HUES6 (cell line): ENCODE measurements around the gene SAT2.
A peak's percentile ranks its signal among the peaks of the same experiment; 100 is the strongest.
"Not testable (repeated sequence)": the region's sequence is repeated elsewhere in the genome, so short reads cannot be mapped to it uniquely, and the experiment has no call there.

ENCODE experiments used
- H3K27ac ChIP-seq: 2 replicates; pipeline ENCODE4 v1.7.0; 2013; ENCODE audit warnings: low read depth, mild to moderate bottlenecking, low read length, inconsistent platforms
- H3K27me3 ChIP-seq: 2 replicates; pipeline ENCODE4 v1.6.1; 2013; ENCODE audit warnings: low read length; ENCODE audit not compliant: control insufficient read depth, insufficient read depth
- H3K36me3 ChIP-seq: 2 replicates; pipeline ENCODE4 v1.6.1; 2013; ENCODE audit warnings: low read length; ENCODE audit not compliant: control insufficient read depth, insufficient read depth
- H3K4me1 ChIP-seq: 2 replicates; pipeline ENCODE4 v1.6.1; 2013; ENCODE audit warnings: low read length; ENCODE audit not compliant: control insufficient read depth, insufficient read depth
- H3K4me3 ChIP-seq: 2 replicates; pipeline ENCODE4 v1.5.1; 2013; ENCODE audit warnings: low read depth, low read length
- H3K9ac ChIP-seq: one replicate; pipeline ENCODE4 v1.6.1; 2013; ENCODE audit warnings: mild to moderate bottlenecking, low read length
- H3K9me3 ChIP-seq: 2 replicates; pipeline ENCODE4 v1.6.1; 2013; ENCODE audit warnings: low read depth, low read length; ENCODE audit not compliant: control insufficient read depth, insufficient read depth

Gene SAT2

GRCh38 chr17:7632492-7632894 is 4.9 kb upstream of the SAT2 start:
- Histone ChIP-seq H3K4me1 (peaks cover 21% of the 10 kb centered on the region), H3K27ac (no peak overlapping the region), H3K36me3 (no peaks in the 10 kb centered on the region), H3K9ac (no peak overlapping the region), H3K9me3 (no peaks in the 10 kb centered on the region), H3K4me3 (no peak overlapping the region), H3K27me3 (no peaks in the 10 kb centered on the region)

GRCh38 chr17:7631398-7632380 is 4.1 kb upstream of the SAT2 start:
- Histone ChIP-seq H3K9ac (no peak overlapping the region), H3K4me3 (no peak overlapping the region), H3K36me3 (no peaks in the 10 kb centered on the region), H3K27ac (no peak overlapping the region), H3K4me1 (peaks cover 21% of the 10 kb centered on the region), H3K9me3 (no peaks in the 10 kb centered on the region), H3K27me3 (no peaks in the 10 kb centered on the region)

- Histone ChIP-seq H3K36me3 (peaks cover 6% of the 10 kb centered on the region), H3K4me1 (peaks cover 9% of the 10 kb centered on the region; the same call in 1 of the 2 replicates), H3K27ac (no peak within 1 kb of the TSS), H3K9ac (no peak within 1 kb of the TSS), H3K27me3 (no peaks in the 10 kb centered on the region), H3K9me3 (no peaks in the 10 kb centered on the region), H3K4me3 (no peak within 1 kb of the TSS)
Measured at GRCh38 chr17:7629939-7630571, 2.4 kb upstream of the SAT2 start, which contains the start of gene SHBG. SHBG (plus strand) TSS chr17:7630135; CDS start chr17:7630173, 38 bp downstream.

GRCh38 chr17:7626956-7627249 is 718 bp downstream of the SAT2 start:
- Histone ChIP-seq H3K9ac (peak overlapping the region; percentile 93), H3K4me3 (peak overlapping the region; percentile 91), H3K9me3 (no peaks in the 10 kb centered on the region), H3K4me1 (no peaks in the 10 kb centered on the region), H3K36me3 (peaks cover 6% of the 10 kb centered on the region), H3K27ac (peak overlapping the region; percentile 87), H3K27me3 (no peaks in the 10 kb centered on the region)

- H3K9me3 ChIP-seq: no peaks in the 10 kb centered on the region
- no peaks in the 10 kb centered on the region for H3K4me1 ChIP-seq
- no peak overlapping the region for H3K9ac ChIP-seq
- H3K4me3 ChIP-seq: peak overlapping the region; percentile 91
- H3K27ac ChIP-seq: no peak overlapping the region
- H3K27me3 ChIP-seq: no peaks in the 10 kb centered on the region
- H3K36me3 ChIP-seq: peaks cover 6% of the 10 kb centered on the region
Measured at GRCh38 chr17:7626307-7626706, 1.3 kb downstream of the SAT2 start.

GRCh38 chr17:7625749-7626148 is 1.9 kb downstream of the SAT2 start:
- H3K27ac ChIP-seq, H3K9ac ChIP-seq, H3K4me3 ChIP-seq, H3K27me3 ChIP-seq, H3K36me3 ChIP-seq, H3K9me3 ChIP-seq, H3K4me1 ChIP-seq: not testable (repeated sequence)

GRCh38 chr17:7623661-7624060 is 4.0 kb downstream of the SAT2 start:
- no peak overlapping the region for H3K27ac ChIP-seq
- H3K9me3 ChIP-seq: no peaks in the 10 kb centered on the region
- peaks cover 6% of the 10 kb centered on the region for H3K36me3 ChIP-seq
- H3K4me1 ChIP-seq: no peaks in the 10 kb centered on the region
- no peaks in the 10 kb centered on the region for H3K27me3 ChIP-seq
- H3K4me3 ChIP-seq: no peak overlapping the region
- no peak overlapping the region for H3K9ac ChIP-seq

GRCh38 chr17:7620835-7621234 is 6.8 kb downstream of the SAT2 start:
- peaks cover under 1% of the 10 kb centered on the region; the same call in 1 of the 2 replicates for H3K36me3 ChIP-seq
- no peaks in the 10 kb centered on the region for H3K9me3 ChIP-seq
- H3K4me3 ChIP-seq: no peak overlapping the region
- no peaks in the 10 kb centered on the region for H3K27me3 ChIP-seq
- H3K4me1 ChIP-seq: no peaks in the 10 kb centered on the region
- no peak overlapping the region for H3K9ac ChIP-seq
- no peak overlapping the region for H3K27ac ChIP-seq

- no peaks in the 10 kb centered on the region for H3K9me3 ChIP-seq
- no peak overlapping the region for H3K27ac ChIP-seq
- peaks cover under 1% of the 10 kb centered on the region for H3K4me1 ChIP-seq
- H3K9ac ChIP-seq: no peak overlapping the region
- H3K27me3 ChIP-seq: no peaks in the 10 kb centered on the region
- no peaks in the 10 kb centered on the region for H3K36me3 ChIP-seq
- no peak overlapping the region for H3K4me3 ChIP-seq
Measured at GRCh38 chr17:7618608-7619007, 9.0 kb downstream of the SAT2 start.

GRCh38 chr17:7615265-7615747 is 12.3 kb downstream of the SAT2 start:
- Histone ChIP-seq H3K27me3 (no peaks in the 10 kb centered on the region), H3K36me3 (peaks cover 7% of the 10 kb centered on the region), H3K4me1 (peaks cover 15% of the 10 kb centered on the region), H3K9me3 (no peaks in the 10 kb centered on the region), H3K27ac (no peak overlapping the region), H3K9ac (peak overlapping the region; percentile 31), H3K4me3 (peak overlapping the region; percentile 60)
